HCT116 (cell line): ENCODE measurements around the gene F2R. TPM values are rescaled to one million over a fixed set of nuclear protein-coding genes. Genes with fewer than 3 reads are reported as not detected.

Experiments
- ATAC-seq: fragments of 200-7000 bp; cut with Tn5 transposase; 2 replicates; pipeline ENCODE4 v1.9.1; 2020; ENCODE audit warnings: mild to moderate bottlenecking, moderate library complexity
- Bru-seq: library from RNA; stranded (reverse); fragments of 400-500 nt; gene quantifications from one replicate; lab custom pipeline; 2021; lab: Mats Ljungman, UMichigan
- BruChase-seq, 2 experiments: library from RNA; stranded (reverse); fragments of 400-500 nt; gene quantifications; one replicate each; lab custom pipeline; 2021; lab: Mats Ljungman, UMichigan
- BruUV-seq: library from RNA; stranded (reverse); fragments of 400-500 nt; replicated peaks from 2 replicates; lab custom pipeline; 2021; lab: Mats Ljungman, UMichigan
- CTCF ChIA-PET: fragments of 300-600 bp; sonication (Branson Sonifier 250); formaldehyde crosslinking; loops from one replicate; lab custom pipeline; 2021; ENCODE audit warnings: antibody characterized with exemption; lab: Charles Lee
- POLR2A ChIA-PET: fragments of 300-600, 350-600 bp; sonication (Branson Sonifier 250); formaldehyde crosslinking; loops from one replicate; lab custom pipeline; 2021; ENCODE audit warnings: antibody characterized with exemption; lab: Charles Lee
- RAD21 ChIA-PET, 2 experiments: fragments of 300-600 bp; sonication (Branson Sonifier 250); formaldehyde crosslinking; loops; one replicate each; lab custom pipeline; 2023; ENCODE audit warnings: low total read pairs in 2 of 2; ENCODE audit not compliant: uncharacterized antibody in 2 of 2, unreplicated experiment in 2 of 2, low non-redundant PET in 1 of 2; lab: Charles Lee
- DNase-seq: peaks from one replicate; pipeline ENCODE4 v3.0.0-alpha.2; 2010; ENCODE audit warnings: low read depth, low spot score
- H2AFZ ChIP-seq: fragments of 200-600 bp; shearing (Covaris generic), sonication (generic); 2 replicates; pipeline ENCODE4 v1.6.1; 2017; ENCODE audit warnings: low read depth, mixed run types, mixed read lengths, antibody characterized with exemption, low read length; ENCODE audit not compliant: poor library complexity, severe bottlenecking
- H3K27ac ChIP-seq: 2 replicates; pipeline ENCODE4 v1.5.1; 2012; ENCODE audit warnings: low read depth, low read length
- H3K27me3 ChIP-seq: fragments of 200-600 bp; sonication (generic); 2 replicates; pipeline ENCODE4 v1.6.1; 2016; ENCODE audit warnings: mixed run types, low read length, mixed read lengths; ENCODE audit not compliant: insufficient read depth
- H3K36me3 ChIP-seq, 2 experiments: fragments of 200-500 bp in 1 of 2; fragments of 200-600 bp in 1 of 2; sonication (Bioruptor generic) in 1 of 2; sonication (generic) in 1 of 2; 2 replicates each; pipeline versions ENCODE4 v1.5.1 to v1.6.1; 2014 to 2016; ENCODE audit warnings: low read length in 2 of 2, inconsistent platforms in 1 of 2, mixed read lengths in 1 of 2, mixed run types in 1 of 2; ENCODE audit not compliant: insufficient read depth in 2 of 2, control insufficient read depth in 1 of 2
- H3K4me1 ChIP-seq, 2 experiments: fragments of 200-600 bp in 1 of 2; sonication (generic) in 1 of 2; 2 replicates each; pipeline versions ENCODE4 v1.5.1 to v1.6.1; 2012 to 2017; ENCODE audit warnings: low read length in 2 of 2, inconsistent platforms in 1 of 2, mild to moderate bottlenecking in 1 of 2, mixed read lengths in 1 of 2, mixed run types in 1 of 2, moderate library complexity in 1 of 2; ENCODE audit not compliant: insufficient read depth in 2 of 2, control insufficient read depth in 1 of 2
- H3K4me2 ChIP-seq: fragments of 200-600 bp; sonication (generic); 2 replicates; pipeline ENCODE4 v1.6.1; 2017; ENCODE audit warnings: mixed run types, low read length, mixed read lengths
- H3K4me3 ChIP-seq, 2 experiments: fragments of 200-600 bp in 1 of 2; sonication (generic) in 1 of 2; replicated peaks in 1 of 2; 2 replicates each; pipeline ENCODE4 v1.5.1; 2011 to 2016; ENCODE audit warnings: low read length in 2 of 2, control low read depth in 1 of 2, low read depth in 1 of 2, mild to moderate bottlenecking in 1 of 2, mixed read lengths in 1 of 2, mixed run types in 1 of 2
- H3K79me2 ChIP-seq: fragments of 200-600 bp; sonication (generic); 2 replicates; pipeline ENCODE4 v1.6.1; 2017; ENCODE audit warnings: mild to moderate bottlenecking, mixed run types, low read length, moderate library complexity, mixed read lengths; ENCODE audit not compliant: insufficient read depth
- H3K9ac ChIP-seq: fragments of 200-600 bp; sonication (generic); 2 replicates; pipeline ENCODE4 v1.6.1; 2016; ENCODE audit warnings: low read length, mixed read lengths
- H3K9me2 ChIP-seq: fragments of 200-600 bp; sonication (generic), shearing (Covaris generic); 2 replicates; pipeline ENCODE4 v1.6.1; 2017; ENCODE audit warnings: mixed run types, mild to moderate bottlenecking, moderate library complexity; ENCODE audit not compliant: insufficient read depth
- H3K9me3 ChIP-seq, 2 experiments: fragments of 200-500 bp in 1 of 2; fragments of 200-600 bp in 1 of 2; sonication (Bioruptor generic) in 1 of 2; sonication (generic) in 1 of 2; 2 replicates each; pipeline ENCODE4 v1.6.1; 2014 to 2017; ENCODE audit warnings: low read length in 2 of 2, mixed read lengths in 2 of 2, inconsistent platforms in 1 of 2, low read depth in 1 of 2, mild to moderate bottlenecking in 1 of 2, mixed run types in 1 of 2, moderate library complexity in 1 of 2; ENCODE audit not compliant: control insufficient read depth in 1 of 2, insufficient read depth in 1 of 2
- H4K20me1 ChIP-seq: fragments of 200-600 bp; sonication (generic), shearing (Covaris generic); 2 replicates; pipeline ENCODE4 v1.6.1; 2017; ENCODE audit warnings: mixed run types, mild to moderate bottlenecking, moderate library complexity; ENCODE audit not compliant: insufficient read depth
- CEBPB ChIP-seq: IDR thresholded peaks from 2 replicates; pipeline ENCODE4 v1.6.1; 2012; ENCODE audit warnings: low read depth
- EZH2 ChIP-seq: fragments of 200-600 bp; sonication (generic); IDR thresholded peaks from 2 replicates; pipeline ENCODE4 v1.6.1; 2017; ENCODE audit warnings: antibody characterized with exemption, mixed run types
- EZH2phosphoT487 ChIP-seq: fragments of 200-600 bp; IDR thresholded peaks from 2 replicates; pipeline ENCODE4 v1.6.1; 2018; ENCODE audit warnings: antibody characterized with exemption, borderline replicate concordance
- POLR2A ChIP-seq: IDR thresholded peaks from 2 replicates; pipeline ENCODE4 v1.7.0; 2011; ENCODE audit warnings: borderline replicate concordance; ENCODE audit not compliant: insufficient read depth, insufficient read length; ENCODE audit errors: extremely low read depth
- POLR2AphosphoS5 ChIP-seq: IDR thresholded peaks from 2 replicates; pipeline ENCODE4 v1.6.1; 2011; ENCODE audit warnings: mild to moderate bottlenecking, low read depth, low read length, moderate library complexity
- RAD21 ChIP-seq: IDR thresholded peaks from 2 replicates; pipeline ENCODE4 v1.6.1; 2012; ENCODE audit warnings: low read depth, mild to moderate bottlenecking
- SIN3A ChIP-seq: IDR thresholded peaks from 2 replicates; pipeline ENCODE4 v1.6.1; 2012; ENCODE audit warnings: low read depth
- TCF7L2 ChIP-seq: IDR thresholded peaks from 2 replicates; pipeline ENCODE4 v1.7.0; 2011; ENCODE audit warnings: borderline replicate concordance, inconsistent platforms; ENCODE audit not compliant: insufficient read depth, insufficient read length; ENCODE audit errors: extremely low read depth
- YY1 ChIP-seq: IDR thresholded peaks from 2 replicates; pipeline ENCODE4 v1.6.1; 2011; ENCODE audit warnings: low read length, low read depth, moderate library complexity, mild to moderate bottlenecking; ENCODE audit not compliant: insufficient replicate concordance; ENCODE audit errors: extremely low read depth
- ZFX ChIP-seq: fragments of 450-650 bp; IDR thresholded peaks from 2 replicates; pipeline ENCODE4 v1.6.1; 2017
- ZNF274 ChIP-seq: fragments of 200-500 bp; sonication (Bioruptor generic); IDR thresholded peaks from 2 replicates; pipeline ENCODE4 v1.6.1; 2014; ENCODE audit warnings: mild to moderate bottlenecking, low read depth, low read length, inconsistent platforms
- intact Hi-C: fragments of 100-400 bp; cut with micrococcal nuclease; formaldehyde crosslinking; loops from 2 replicates; pipeline ENCODE4 v1.10.0; 2022
- long read RNA-seq: library from polyadenylated mRNA; unstranded; transcript quantifications from one replicate; pipeline ENCODE4 v2.0.0, GENCODE V29; 2021; ENCODE audit not compliant: unreplicated experiment
- polyA plus RNA-seq: library from polyadenylated mRNA; unstranded; fragments of >200 nt; gene quantifications from 2 replicates; pipeline ENCODE4 v1.2.1, GENCODE V29; 2012; ENCODE audit warnings: missing spikeins
- total RNA-seq: library from RNA; stranded (reverse); gene quantifications from one replicate; pipeline ENCODE4 v1.2.1, GENCODE V29; 2021; ENCODE audit not compliant: unreplicated experiment
- TF ChIP-seq, protein P1 (sequence below): IDR thresholded peaks from 2 replicates; pipeline ENCODE4 v1.6.1; 2011; ENCODE audit warnings: mild to moderate bottlenecking, low read length, moderate library complexity; ENCODE audit not compliant: insufficient replicate concordance; ENCODE audit errors: extremely low read depth
- TF ChIP-seq, protein P2 (sequence below): IDR thresholded peaks from 2 replicates; pipeline ENCODE4 v1.6.1; 2012
- TF ChIP-seq, protein P3 (sequence below): IDR thresholded peaks from 2 replicates; pipeline ENCODE4 v1.6.1; 2012
- TF ChIP-seq, protein P4 (sequence below), 3 experiments: fragments of 200-600 bp in 1 of 3; sonication (generic) in 1 of 3; IDR thresholded peaks in 2 of 3; conservative IDR thresholded peaks in 1 of 3; 2 replicates each; pipeline ENCODE4 v1.5.1; 2012 to 2017; ENCODE audit warnings: low read depth in 2 of 3, low read length in 2 of 3, antibody characterized with exemption in 1 of 3, borderline replicate concordance in 1 of 3, control low read depth in 1 of 3, mild to moderate bottlenecking in 1 of 3, mixed read lengths in 1 of 3, mixed run types in 1 of 3, moderate library complexity in 1 of 3; ENCODE audit not compliant: insufficient read depth in 1 of 3

The F2R gene
- total RNA-seq (16.6 TPM), Bru-seq, nascent RNA (percentile 62 among the genes with signal in this experiment), BruChase-seq, experiment 1, labeled RNA remaining after a 6-hour chase (percentile 82 among the genes with signal in this experiment), BruChase-seq, experiment 2, labeled RNA remaining after a 2-hour chase (percentile 76 among the genes with signal in this experiment)
- 14.1 and 18.5 TPM in 2 replicates for polyA plus RNA-seq
- long read RNA-seq, transcript F2R-201 (2 exons, 3,821 nt), result major isoform, 31 of 38 reads
- long read RNA-seq, partial matches to known transcripts, result 0 of 38 reads
- long read RNA-seq, other reads (novel, unspliced or antisense), result 7 of 38 reads

GRCh38 chr5:76715736-76716455 lies at the start of gene F2R:
Gene F2R, plus strand, starts transcription at chr5:76716126. Its CDS starts 182 bp downstream, at chr5:76716308.
- peak within 1 kb of the TSS; percentile 66 to 83 for H3K4me3 ChIP-seq
- peak within 1 kb of the TSS; percentile 65; the same call in 1 of the 2 replicates for H3K27ac ChIP-seq
- POLR2A ChIA-PET, result no interaction called here
- no peaks in the 10 kb centered on the region for H3K9me2 ChIP-seq
- no TSS peak for BruUV-seq
- intact Hi-C loops, result loop anchor here (1.0 to 5.0 kb wide), 2 partner anchors 56 to 300 kb away; no protein-coding TSS in a partner anchor
- no peaks in the 10 kb centered on the region for H3K9me3 ChIP-seq
- peak; percentile 51; the same call in 1 of the 2 replicates for TF ChIP-seq POLR2AphosphoS5
- peak; percentile 58 for TF ChIP-seq RAD21
- TF ChIP-seq, protein P1, sequence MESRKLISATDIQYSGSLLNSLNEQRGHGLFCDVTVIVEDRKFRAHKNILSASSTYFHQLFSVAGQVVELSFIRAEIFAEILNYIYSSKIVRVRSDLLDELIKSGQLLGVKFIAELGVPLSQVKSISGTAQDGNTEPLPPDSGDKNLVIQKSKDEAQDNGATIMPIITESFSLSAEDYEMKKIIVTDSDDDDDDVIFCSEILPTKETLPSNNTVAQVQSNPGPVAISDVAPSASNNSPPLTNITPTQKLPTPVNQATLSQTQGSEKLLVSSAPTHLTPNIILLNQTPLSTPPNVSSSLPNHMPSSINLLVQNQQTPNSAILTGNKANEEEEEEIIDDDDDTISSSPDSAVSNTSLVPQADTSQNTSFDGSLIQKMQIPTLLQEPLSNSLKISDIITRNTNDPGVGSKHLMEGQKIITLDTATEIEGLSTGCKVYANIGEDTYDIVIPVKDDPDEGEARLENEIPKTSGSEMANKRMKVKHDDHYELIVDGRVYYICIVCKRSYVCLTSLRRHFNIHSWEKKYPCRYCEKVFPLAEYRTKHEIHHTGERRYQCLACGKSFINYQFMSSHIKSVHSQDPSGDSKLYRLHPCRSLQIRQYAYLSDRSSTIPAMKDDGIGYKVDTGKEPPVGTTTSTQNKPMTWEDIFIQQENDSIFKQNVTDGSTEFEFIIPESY, result no peak
- no peak; the same call in 1 of the 2 replicates for TF ChIP-seq SIN3A
- no peak for TF ChIP-seq ZNF274
- TF ChIP-seq, protein P2, sequence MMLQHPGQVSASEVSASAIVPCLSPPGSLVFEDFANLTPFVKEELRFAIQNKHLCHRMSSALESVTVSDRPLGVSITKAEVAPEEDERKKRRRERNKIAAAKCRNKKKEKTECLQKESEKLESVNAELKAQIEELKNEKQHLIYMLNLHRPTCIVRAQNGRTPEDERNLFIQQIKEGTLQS, result no peak
- TF ChIP-seq EZH2, result no peak
- TF ChIP-seq POLR2A, result no peak
- TF ChIP-seq TCF7L2, result no peak
- peak; percentile 31; the same call in 1 of the 2 replicates for TF ChIP-seq ZFX
- no peak for TF ChIP-seq YY1
- no peak for TF ChIP-seq CEBPB
- TF ChIP-seq, protein P3, sequence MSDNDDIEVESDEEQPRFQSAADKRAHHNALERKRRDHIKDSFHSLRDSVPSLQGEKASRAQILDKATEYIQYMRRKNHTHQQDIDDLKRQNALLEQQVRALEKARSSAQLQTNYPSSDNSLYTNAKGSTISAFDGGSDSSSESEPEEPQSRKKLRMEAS, result peak; percentile 49; the same call in 1 of the 2 replicates
- TF ChIP-seq EZH2phosphoT487, result no peak
- TF ChIP-seq, protein P4, sequence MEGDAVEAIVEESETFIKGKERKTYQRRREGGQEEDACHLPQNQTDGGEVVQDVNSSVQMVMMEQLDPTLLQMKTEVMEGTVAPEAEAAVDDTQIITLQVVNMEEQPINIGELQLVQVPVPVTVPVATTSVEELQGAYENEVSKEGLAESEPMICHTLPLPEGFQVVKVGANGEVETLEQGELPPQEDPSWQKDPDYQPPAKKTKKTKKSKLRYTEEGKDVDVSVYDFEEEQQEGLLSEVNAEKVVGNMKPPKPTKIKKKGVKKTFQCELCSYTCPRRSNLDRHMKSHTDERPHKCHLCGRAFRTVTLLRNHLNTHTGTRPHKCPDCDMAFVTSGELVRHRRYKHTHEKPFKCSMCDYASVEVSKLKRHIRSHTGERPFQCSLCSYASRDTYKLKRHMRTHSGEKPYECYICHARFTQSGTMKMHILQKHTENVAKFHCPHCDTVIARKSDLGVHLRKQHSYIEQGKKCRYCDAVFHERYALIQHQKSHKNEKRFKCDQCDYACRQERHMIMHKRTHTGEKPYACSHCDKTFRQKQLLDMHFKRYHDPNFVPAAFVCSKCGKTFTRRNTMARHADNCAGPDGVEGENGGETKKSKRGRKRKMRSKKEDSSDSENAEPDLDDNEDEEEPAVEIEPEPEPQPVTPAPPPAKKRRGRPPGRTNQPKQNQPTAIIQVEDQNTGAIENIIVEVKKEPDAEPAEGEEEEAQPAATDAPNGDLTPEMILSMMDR (IDR thresholded peaks at IDR 0.05 in 2 of 3, conservative IDR thresholded peaks at IDR 0.05 in 1 of 3; ENCODE audit: borderline replicate concordance in 1 of 3, insufficient read depth in 1 of 3, low read depth in 2 of 3, low read length in 2 of 3), result peak; percentile 31 to 49 (median 44); a peak in 4 of 6 replicates
- no peaks in the 10 kb centered on the region for H3K27me3 ChIP-seq
- peaks cover 5 to 23% of the 10 kb centered on the region in 2 experiments; a peak in 3 of 4 replicates for H3K4me1 ChIP-seq
- no peaks in the 10 kb centered on the region for H4K20me1 ChIP-seq
- RAD21 ChIA-PET, result interaction anchor here in 1 of 2 experiments (0.7 kb wide), 1 partner anchor 69 kb away, joined by 3 read pairs; no protein-coding TSS in a partner anchor
- no peaks in the 10 kb centered on the region for H3K36me3 ChIP-seq
- H2AFZ ChIP-seq, result peak within 1 kb of the TSS; percentile 92
- H3K79me2 ChIP-seq, result peaks cover 15% of the 10 kb centered on the region
- peak within 1 kb of the TSS; percentile 98 for H3K4me2 ChIP-seq
- no peak for DNase-seq
- H3K9ac ChIP-seq, result peak within 1 kb of the TSS; percentile 76
- CTCF ChIA-PET, result interaction anchor here (0.6 to 0.7 kb wide), 2 partner anchors 59 to 101 kb away, joined by 3 to 4 read pairs; no protein-coding TSS in a partner anchor
- peak; percentile 92 for ATAC-seq
